Measurements from ENCODE around the gene CACNA1S. TPM values are rescaled to one million over a fixed set of nuclear protein-coding genes. Genes with fewer than 3 reads are reported as not detected.

CACNA1S gene
- total RNA-seq, 2 experiments from 2014 or later, result not detected

DNA sequence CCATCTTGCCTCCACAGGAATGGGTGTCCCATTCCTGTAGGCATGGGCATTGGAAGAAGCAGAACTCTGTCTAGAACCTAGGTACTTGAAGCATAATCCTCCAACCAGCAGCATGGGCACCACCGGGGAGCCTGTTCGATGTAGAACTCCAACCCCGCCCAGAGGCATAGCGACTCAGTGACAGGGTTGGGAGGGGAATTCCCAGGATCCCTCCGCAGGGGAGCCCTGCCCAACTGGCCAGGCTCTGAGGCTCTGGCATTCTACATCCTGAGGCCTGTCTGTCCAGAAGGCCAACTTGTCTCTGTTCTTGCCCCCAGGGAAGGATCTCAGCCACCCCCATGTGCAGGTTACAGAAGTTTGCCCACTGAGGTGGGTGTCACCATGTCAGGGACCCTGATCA is 38.2 kb downstream of the CACNA1S start:
- Mint-ChIP-seq H3K4me1 (ENCODE audit: low read depth) (no peaks in the 10 kb centered on the region), H3K27ac (no peak overlapping the region), H3K9me3 (no peaks in the 10 kb centered on the region)

DNA sequence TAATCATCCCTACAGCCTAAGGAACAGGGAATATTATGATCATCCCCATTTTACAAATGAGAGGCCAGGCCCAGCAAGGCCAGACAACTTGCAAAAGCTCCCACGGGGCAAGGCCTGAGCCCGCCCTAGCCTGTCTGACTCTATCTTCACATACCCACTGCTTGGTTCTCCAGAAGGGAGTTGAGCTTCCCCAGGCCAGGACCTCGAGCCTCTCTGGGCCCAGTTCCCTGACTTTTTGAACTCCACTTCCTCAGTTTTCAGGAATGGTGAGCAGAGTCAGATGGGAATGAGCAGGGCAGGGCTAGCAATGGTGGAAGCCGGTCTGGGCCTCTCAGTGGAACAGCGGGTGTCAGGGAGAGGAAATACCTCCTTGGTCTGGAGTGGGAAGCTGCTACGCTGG is 39.3 kb downstream of the CACNA1S start:
- Mint-ChIP-seq H3K36me3 (ENCODE audit: low read depth) (no peaks in the 10 kb centered on the region), H3K27ac (no peak overlapping the region), H3K9me3 (no peaks in the 10 kb centered on the region), H3K27me3 (no peaks in the 10 kb centered on the region), H3K4me3 (no peak overlapping the region), H3K4me1 (ENCODE audit: low read depth) (no peaks in the 10 kb centered on the region)
- no peak overlapping the region for H3K4me3 ChIP-seq (ENCODE audit: low read length)
- intact Hi-C loops (cut with DNase I, micrococcal nuclease), result no loop called here
- no peaks in the 10 kb centered on the region for H3K9me3 ChIP-seq (ENCODE audit: control insufficient read depth in 1 of 2, insufficient read depth in 1 of 2, low read length in 2 of 2)
- CTCF ChIA-PET, result no interaction called here
- no peak overlapping the region for H3K27ac ChIP-seq (ENCODE audit: low read depth in 1 of 2, low read length in 2 of 2)
- H3K36me3 ChIP-seq (ENCODE audit: insufficient read depth, low read length), result no peaks in the 10 kb centered on the region
- ATAC-seq (ENCODE audit: poor library complexity) (no peak), DNase-seq (no peak)
- no peaks in the 10 kb centered on the region for H3K4me1 ChIP-seq (ENCODE audit: insufficient read depth, low read length)
- TF ChIP-seq, protein P1, sequence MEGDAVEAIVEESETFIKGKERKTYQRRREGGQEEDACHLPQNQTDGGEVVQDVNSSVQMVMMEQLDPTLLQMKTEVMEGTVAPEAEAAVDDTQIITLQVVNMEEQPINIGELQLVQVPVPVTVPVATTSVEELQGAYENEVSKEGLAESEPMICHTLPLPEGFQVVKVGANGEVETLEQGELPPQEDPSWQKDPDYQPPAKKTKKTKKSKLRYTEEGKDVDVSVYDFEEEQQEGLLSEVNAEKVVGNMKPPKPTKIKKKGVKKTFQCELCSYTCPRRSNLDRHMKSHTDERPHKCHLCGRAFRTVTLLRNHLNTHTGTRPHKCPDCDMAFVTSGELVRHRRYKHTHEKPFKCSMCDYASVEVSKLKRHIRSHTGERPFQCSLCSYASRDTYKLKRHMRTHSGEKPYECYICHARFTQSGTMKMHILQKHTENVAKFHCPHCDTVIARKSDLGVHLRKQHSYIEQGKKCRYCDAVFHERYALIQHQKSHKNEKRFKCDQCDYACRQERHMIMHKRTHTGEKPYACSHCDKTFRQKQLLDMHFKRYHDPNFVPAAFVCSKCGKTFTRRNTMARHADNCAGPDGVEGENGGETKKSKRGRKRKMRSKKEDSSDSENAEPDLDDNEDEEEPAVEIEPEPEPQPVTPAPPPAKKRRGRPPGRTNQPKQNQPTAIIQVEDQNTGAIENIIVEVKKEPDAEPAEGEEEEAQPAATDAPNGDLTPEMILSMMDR (IDR thresholded peaks at IDR 0.05), result no peak
- H3K27me3 ChIP-seq (ENCODE audit: control insufficient read depth in 1 of 2, insufficient read depth in 2 of 2, low read length in 2 of 2), result no peaks in the 10 kb centered on the region
- POLR2A ChIA-PET, result no interaction called here

More for the DNA sequence above, 38.2 kb downstream of the CACNA1S start:
- H3K4me3 ChIP-seq (ENCODE audit: low read length), result no peak overlapping the region
- Mint-ChIP-seq H3K4me3 (no peak overlapping the region), H3K27me3 (no peaks in the 10 kb centered on the region), H3K36me3 (ENCODE audit: low read depth) (no peaks in the 10 kb centered on the region)
- TF ChIP-seq, protein P1 (IDR thresholded peaks at IDR 0.05), result no peak
- no peaks in the 10 kb centered on the region for H3K4me1 ChIP-seq (ENCODE audit: insufficient read depth, low read length)
- no peaks in the 10 kb centered on the region for H3K36me3 ChIP-seq (ENCODE audit: insufficient read depth, low read length)
- no peaks in the 10 kb centered on the region for H3K27me3 ChIP-seq (ENCODE audit: control insufficient read depth in 1 of 2, insufficient read depth in 2 of 2, low read length in 2 of 2)
- no peaks in the 10 kb centered on the region for H3K9me3 ChIP-seq (ENCODE audit: control insufficient read depth in 1 of 2, insufficient read depth in 1 of 2, low read length in 2 of 2)
- intact Hi-C loops (cut with DNase I, micrococcal nuclease), result no loop called here
- ChIA-PET POLR2A (no interaction called here), CTCF (no interaction called here)
- DNase-seq (no peak), ATAC-seq (ENCODE audit: poor library complexity) (no peak)
- no peak overlapping the region for H3K27ac ChIP-seq (ENCODE audit: low read depth in 1 of 2, low read length in 2 of 2)

DNA sequence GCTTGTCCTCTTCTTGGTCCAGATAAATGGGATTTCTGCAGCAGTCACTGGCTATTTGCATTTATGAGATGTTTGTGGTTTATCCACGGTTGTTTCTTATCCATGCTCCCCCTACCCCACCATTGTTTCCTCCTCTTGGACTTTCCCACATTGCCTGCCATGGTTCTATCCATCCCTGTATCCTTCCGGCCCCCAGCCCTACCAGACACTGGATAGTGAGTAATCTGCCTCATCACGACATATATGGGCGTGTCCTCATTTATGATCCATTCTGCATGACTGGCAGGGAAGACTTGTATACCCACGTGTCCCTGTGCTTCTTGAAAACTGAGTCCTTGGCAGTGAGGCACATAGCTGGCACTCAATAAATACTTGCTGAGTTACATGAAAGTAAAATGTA is 40.1 kb downstream of the CACNA1S start:
- no peaks in the 10 kb centered on the region for H3K4me1 Mint-ChIP-seq (ENCODE audit: low read depth)
- CTCF ChIA-PET, result no interaction called here
- DNase-seq (no peak), ATAC-seq (ENCODE audit: poor library complexity) (no peak)
- Histone ChIP-seq H3K4me3 (ENCODE audit: low read length) (no peak overlapping the region), H3K36me3 (ENCODE audit: insufficient read depth, low read length) (no peaks in the 10 kb centered on the region), H3K9me3 (ENCODE audit: control insufficient read depth in 1 of 2, insufficient read depth in 1 of 2, low read length in 2 of 2) (no peaks in the 10 kb centered on the region), H3K27ac (ENCODE audit: low read depth in 1 of 2, low read length in 2 of 2) (no peak overlapping the region), H3K4me1 (ENCODE audit: insufficient read depth, low read length) (no peaks in the 10 kb centered on the region), H3K27me3 (ENCODE audit: control insufficient read depth in 1 of 2, insufficient read depth in 2 of 2, low read length in 2 of 2) (no peaks in the 10 kb centered on the region)
- no peaks in the 10 kb centered on the region for H3K9me3 Mint-ChIP-seq
- no peaks in the 10 kb centered on the region for H3K36me3 Mint-ChIP-seq (ENCODE audit: low read depth)
- POLR2A ChIA-PET, result no interaction called here
- intact Hi-C loops (cut with DNase I, micrococcal nuclease), result no loop called here
- no peak overlapping the region for H3K27ac Mint-ChIP-seq
- TF ChIP-seq, protein P1 (IDR thresholded peaks at IDR 0.05), result no peak
- peaks cover 6% of the 10 kb centered on the region for H3K27me3 Mint-ChIP-seq
- no peak overlapping the region for H3K4me3 Mint-ChIP-seq
